ENCODE measurements around the gene ZNF628.

The ZNF628 gene

DNA sequence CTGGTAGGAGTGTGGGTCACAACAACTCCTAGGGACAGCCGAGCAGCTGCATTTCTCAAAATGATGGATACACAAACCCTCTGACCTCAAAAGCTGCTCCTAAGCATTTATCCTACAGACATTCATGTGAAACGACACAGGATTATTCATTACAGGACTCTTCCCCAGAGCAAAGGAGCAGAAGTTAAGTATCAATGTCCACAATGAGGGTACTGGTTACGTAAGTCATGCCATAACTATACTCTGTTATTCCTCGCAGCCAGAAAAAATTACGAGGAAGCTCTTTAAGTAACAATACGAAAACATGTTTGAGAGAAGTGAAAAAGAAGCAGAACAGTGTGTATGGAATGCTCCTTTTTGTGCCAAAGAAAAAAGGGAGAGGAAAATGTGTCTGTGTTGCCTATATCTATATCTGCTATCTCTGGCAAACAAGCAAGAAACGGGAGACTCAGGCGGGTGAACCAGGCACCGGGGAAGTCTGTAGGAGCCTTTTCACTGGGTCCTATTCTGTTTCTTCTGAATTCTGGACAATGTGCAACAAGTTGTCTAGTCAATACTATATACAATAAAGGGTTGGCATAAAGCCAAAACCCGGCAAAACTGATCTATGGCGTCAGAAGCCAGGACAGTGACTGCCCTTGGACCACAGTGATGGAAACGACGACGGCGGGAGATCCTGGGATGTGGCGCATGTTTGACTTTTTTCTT lies 16.3 kb upstream of the ZNF628 start:
- Histone ChIP-seq H3K9ac (ENCODE audit: low read depth, low read length) (no peak overlapping the region), H3K9me3 (ENCODE audit: control insufficient read depth, insufficient read depth, low read length) (no peaks in the 10 kb centered on the region), H3K4me1 (ENCODE audit: control insufficient read depth, insufficient read depth, low read length) (peaks cover 24% of the 10 kb centered on the region), H3K27me3 (ENCODE audit: control insufficient read depth, insufficient read depth, low read length) (no peaks in the 10 kb centered on the region), H3K27ac (ENCODE audit: low read depth, low read length) (no peak overlapping the region), H3K4me3 (ENCODE audit: low read depth, low read length) (peak overlapping the region; percentile 79), H3K36me3 (ENCODE audit: control insufficient read depth, insufficient read depth, low read length) (peaks cover 12% of the 10 kb centered on the region; the same call in 1 of the 2 replicates)

DNA sequence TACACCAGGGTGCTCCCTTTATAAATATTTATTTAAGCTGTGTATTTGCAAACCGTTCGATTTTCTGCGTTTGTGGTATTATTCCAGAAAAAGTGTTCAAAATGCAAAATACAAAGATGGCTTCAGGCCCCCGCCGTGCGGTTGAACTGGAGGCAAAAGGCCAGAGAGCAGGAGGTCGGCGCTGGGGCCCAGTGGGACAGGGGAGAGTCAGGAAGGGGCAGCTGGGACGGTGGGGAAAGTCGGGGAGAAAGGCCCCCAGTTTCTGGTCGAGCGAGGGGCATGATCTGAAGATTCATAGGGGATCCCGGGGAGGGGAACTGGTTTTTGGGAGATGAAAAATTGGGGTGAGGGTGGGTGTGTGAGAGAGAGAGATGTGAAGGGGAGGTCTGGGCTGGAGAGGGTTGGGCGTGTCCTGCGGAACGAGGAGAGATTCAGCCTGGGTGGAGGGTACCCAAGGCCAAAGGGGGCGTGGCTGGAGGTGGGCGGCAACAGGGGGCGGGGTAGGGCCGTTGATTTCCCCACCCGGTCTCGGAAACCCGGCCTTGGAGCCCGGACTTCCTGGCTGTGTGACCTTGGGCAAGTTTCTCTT lies 15.7 kb upstream of the ZNF628 start:
- peak overlapping the region; percentile 97 for H3K27ac ChIP-seq (ENCODE audit: low read depth, low read length)
- H3K4me3 ChIP-seq (ENCODE audit: low read depth, low read length): peak overlapping the region; percentile 79
- H3K9me3 ChIP-seq (ENCODE audit: control insufficient read depth, insufficient read depth, low read length): no peaks in the 10 kb centered on the region
- peaks cover 27% of the 10 kb centered on the region for H3K4me1 ChIP-seq (ENCODE audit: control insufficient read depth, insufficient read depth, low read length)
- 0 out of 2 replicates have a peak, but pooled peaks cover 7% of the 10 kb centered on the region for H3K36me3 ChIP-seq (ENCODE audit: control insufficient read depth, insufficient read depth, low read length)
- peak overlapping the region; percentile 87 for H3K9ac ChIP-seq (ENCODE audit: low read depth, low read length)
- no peaks in the 10 kb centered on the region for H3K27me3 ChIP-seq (ENCODE audit: control insufficient read depth, insufficient read depth, low read length)

DNA sequence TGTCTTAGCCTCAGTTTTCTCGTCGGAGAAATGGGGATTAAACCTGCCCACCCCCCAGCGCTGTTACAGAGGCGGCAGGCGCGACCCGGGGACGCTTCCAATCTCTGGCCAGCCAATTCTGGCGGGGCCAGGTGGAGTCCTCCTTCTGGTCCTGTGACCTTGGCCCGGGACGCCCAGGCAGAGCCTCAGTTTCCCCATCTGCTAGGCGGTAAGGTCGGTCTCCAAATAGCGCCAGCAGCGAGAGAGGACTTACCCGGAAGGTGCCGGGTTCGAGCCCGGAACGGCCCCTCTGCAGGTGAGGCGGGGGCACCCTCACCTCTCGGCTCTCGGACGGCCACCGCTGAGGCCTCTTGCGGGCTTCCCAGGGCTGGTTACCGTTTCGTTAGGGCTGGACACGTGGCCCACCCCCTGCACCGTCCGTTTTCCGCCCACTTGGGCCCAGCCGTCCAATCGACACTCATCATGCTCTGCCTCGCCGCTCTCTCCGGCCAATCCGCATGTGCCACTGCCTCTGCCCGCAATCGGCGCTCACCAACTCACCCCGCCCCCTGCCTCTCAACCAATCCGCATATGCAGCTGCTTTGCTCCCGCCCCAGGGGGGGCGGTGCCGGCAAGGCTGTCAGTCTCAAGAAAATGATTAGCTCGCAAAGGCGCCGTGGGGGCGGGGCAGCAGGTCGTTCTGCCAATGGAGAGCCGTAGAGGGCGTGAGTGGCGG lies 15.0 kb upstream of the ZNF628 start, which contains the start of gene ISOC2:
Gene ISOC2 (minus strand): TSS at position 384 of the 715 bp plus-strand sequence. CDS start 5,156 bp downstream, outside the sequence.
- Histone ChIP-seq H3K27ac (ENCODE audit: low read depth, low read length) (peak within 1 kb of the TSS; percentile 97), H3K27me3 (ENCODE audit: control insufficient read depth, insufficient read depth, low read length) (no peaks in the 10 kb centered on the region), H3K36me3 (ENCODE audit: control insufficient read depth, insufficient read depth, low read length) (0 out of 2 replicates have a peak, but pooled peaks cover 4% of the 10 kb centered on the region), H3K4me3 (ENCODE audit: low read depth, low read length) (peak within 1 kb of the TSS; percentile 79), H3K9ac (ENCODE audit: low read depth, low read length) (peak within 1 kb of the TSS; percentile 87), H3K4me1 (ENCODE audit: control insufficient read depth, insufficient read depth, low read length) (peaks cover 27% of the 10 kb centered on the region), H3K9me3 (ENCODE audit: control insufficient read depth, insufficient read depth, low read length) (no peaks in the 10 kb centered on the region)

DNA sequence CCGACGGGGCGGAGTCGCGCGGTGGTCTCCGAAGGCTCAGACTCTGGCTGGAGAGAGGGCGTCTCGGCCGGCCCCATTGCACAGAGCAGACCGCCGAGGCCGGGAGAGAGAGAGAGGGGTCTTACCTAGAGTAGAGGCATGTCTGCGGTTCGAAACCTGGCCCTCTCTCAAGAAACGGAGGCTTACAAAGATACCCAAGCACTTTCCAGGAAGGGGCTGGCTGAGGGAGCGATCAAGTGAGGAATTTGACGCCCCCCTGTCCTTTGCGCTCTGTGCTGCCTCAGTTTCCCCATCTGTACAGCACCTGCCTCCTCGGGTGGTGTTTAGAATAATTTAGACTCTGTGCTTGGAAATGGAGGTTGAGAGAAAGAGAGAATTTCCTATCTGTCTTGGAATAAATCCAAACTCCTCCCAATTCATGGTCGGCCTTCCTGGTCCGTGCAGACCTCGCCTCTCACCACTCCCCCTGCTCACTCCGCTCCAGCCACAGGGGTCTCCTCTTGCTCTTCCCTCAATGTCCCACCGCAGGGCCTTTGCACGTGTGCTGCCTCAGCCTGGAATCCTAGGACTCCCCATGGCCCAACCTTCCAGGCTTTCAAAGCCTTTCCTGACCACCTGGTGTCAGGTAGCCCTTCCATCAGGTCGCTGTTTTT lies 14.3 kb upstream of the ZNF628 start:
- peaks cover 27% of the 10 kb centered on the region for H3K4me1 ChIP-seq (ENCODE audit: control insufficient read depth, insufficient read depth, low read length)
- no peaks in the 10 kb centered on the region for H3K27me3 ChIP-seq (ENCODE audit: control insufficient read depth, insufficient read depth, low read length)
- peak overlapping the region; percentile 5 for H3K27ac ChIP-seq (ENCODE audit: low read depth, low read length)
- no peaks in the 10 kb centered on the region for H3K9me3 ChIP-seq (ENCODE audit: control insufficient read depth, insufficient read depth, low read length)
- H3K4me3 ChIP-seq (ENCODE audit: low read depth, low read length): peak overlapping the region; percentile 41; the same call in 1 of the 2 replicates
- no peaks in the 10 kb centered on the region for H3K36me3 ChIP-seq (ENCODE audit: control insufficient read depth, insufficient read depth, low read length)
- H3K9ac ChIP-seq (ENCODE audit: low read depth, low read length): no peak overlapping the region

DNA sequence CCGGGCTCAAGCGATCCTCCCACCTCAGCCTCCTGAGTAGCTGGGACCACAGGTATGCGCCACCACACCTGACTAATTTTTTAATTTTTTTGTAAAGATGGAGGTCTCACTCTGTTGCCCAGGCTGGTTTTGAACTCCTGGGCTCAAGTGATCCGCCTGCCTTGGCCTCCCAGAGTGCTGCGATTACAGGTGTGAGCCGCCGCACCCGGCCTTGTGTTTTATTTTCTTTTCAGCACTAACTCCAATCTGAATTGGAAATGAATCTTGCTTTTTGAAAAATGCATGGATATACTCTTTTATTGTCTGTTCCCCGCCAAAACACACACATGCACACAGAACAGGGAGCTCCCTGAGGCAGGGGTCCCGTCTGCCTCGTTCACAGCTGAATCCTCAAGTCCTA lies 13.7 kb upstream of the ZNF628 start:
- Histone ChIP-seq H3K27ac (ENCODE audit: low read depth, low read length) (no peak overlapping the region), H3K4me3 (ENCODE audit: low read depth, low read length) (no peak overlapping the region), H3K4me1 (ENCODE audit: control insufficient read depth, insufficient read depth, low read length) (peaks cover 27% of the 10 kb centered on the region), H3K9me3 (ENCODE audit: control insufficient read depth, insufficient read depth, low read length) (no peaks in the 10 kb centered on the region), H3K9ac (ENCODE audit: low read depth, low read length) (no peak overlapping the region), H3K36me3 (ENCODE audit: control insufficient read depth, insufficient read depth, low read length) (no peaks in the 10 kb centered on the region), H3K27me3 (ENCODE audit: control insufficient read depth, insufficient read depth, low read length) (no peaks in the 10 kb centered on the region)

DNA sequence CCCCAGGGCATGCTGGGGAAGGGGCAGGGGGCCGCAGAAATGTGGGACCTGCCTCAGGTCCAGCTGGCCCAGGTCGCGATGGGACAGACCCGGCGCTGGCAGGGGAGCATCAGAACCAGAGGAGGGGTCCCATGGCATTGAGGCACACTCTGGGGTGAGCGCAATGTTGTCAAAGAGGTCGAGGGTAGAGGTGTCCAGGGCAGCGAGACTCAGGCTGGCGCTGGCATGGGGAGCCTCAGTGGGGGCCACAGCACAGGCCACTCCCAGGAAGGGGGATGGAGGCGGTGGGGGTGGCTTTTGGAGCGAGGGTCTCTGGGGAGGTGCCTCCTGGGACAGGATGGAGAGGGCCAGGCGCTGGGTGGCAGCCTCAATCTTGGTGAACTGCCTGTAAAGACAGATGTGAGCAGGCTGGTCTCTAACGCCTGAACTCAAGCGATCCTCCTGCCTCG lies 12.8 kb upstream of the ZNF628 start:
- Histone ChIP-seq H3K36me3 (ENCODE audit: control insufficient read depth, insufficient read depth, low read length) (no peaks in the 10 kb centered on the region), H3K4me3 (ENCODE audit: low read depth, low read length) (no peak overlapping the region; the same call in 1 of the 2 replicates), H3K9ac (ENCODE audit: low read depth, low read length) (no peak overlapping the region), H3K4me1 (ENCODE audit: control insufficient read depth, insufficient read depth, low read length) (peaks cover 27% of the 10 kb centered on the region), H3K27me3 (ENCODE audit: control insufficient read depth, insufficient read depth, low read length) (no peaks in the 10 kb centered on the region), H3K27ac (ENCODE audit: low read depth, low read length) (no peak overlapping the region), H3K9me3 (ENCODE audit: control insufficient read depth, insufficient read depth, low read length) (no peaks in the 10 kb centered on the region)

DNA sequence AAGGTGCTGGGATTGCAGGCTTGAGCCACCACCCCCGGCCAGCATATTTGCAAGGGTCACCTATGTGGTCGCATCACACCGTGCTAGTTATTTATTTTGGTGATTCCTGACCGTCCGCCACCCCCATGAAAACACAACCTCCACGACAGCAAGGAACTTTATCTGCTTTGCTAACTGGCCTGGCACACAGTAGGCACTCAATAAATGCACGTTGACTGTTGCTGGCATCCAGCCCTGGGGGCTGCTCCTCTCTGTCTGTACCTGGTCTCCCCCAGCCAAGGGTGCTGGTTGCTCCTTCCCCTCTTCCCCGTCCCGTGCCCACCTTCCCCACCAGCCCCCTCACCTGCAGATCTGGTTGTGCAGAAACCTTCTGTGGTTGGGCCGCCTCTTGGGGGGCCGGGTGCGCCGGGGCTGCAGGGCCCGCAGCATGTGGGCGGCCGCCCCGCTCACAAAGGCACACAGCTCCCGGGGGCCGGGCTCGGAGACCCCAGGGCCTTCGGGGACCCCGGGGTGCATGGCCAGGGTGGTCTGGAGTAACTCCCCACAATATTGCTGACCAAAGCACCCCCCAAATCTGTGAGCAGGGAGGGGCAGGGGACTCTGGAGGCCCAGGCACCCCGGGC lies 12.3 kb upstream of the ZNF628 start:
- Histone ChIP-seq H3K27ac (ENCODE audit: low read depth, low read length) (peak overlapping the region; percentile 18), H3K4me1 (ENCODE audit: control insufficient read depth, insufficient read depth, low read length) (peaks cover 27% of the 10 kb centered on the region), H3K9me3 (ENCODE audit: control insufficient read depth, insufficient read depth, low read length) (no peaks in the 10 kb centered on the region), H3K27me3 (ENCODE audit: control insufficient read depth, insufficient read depth, low read length) (no peaks in the 10 kb centered on the region), H3K9ac (ENCODE audit: low read depth, low read length) (no peak overlapping the region), H3K4me3 (ENCODE audit: low read depth, low read length) (no peak overlapping the region; the same call in 1 of the 2 replicates), H3K36me3 (ENCODE audit: control insufficient read depth, insufficient read depth, low read length) (no peaks in the 10 kb centered on the region)

DNA sequence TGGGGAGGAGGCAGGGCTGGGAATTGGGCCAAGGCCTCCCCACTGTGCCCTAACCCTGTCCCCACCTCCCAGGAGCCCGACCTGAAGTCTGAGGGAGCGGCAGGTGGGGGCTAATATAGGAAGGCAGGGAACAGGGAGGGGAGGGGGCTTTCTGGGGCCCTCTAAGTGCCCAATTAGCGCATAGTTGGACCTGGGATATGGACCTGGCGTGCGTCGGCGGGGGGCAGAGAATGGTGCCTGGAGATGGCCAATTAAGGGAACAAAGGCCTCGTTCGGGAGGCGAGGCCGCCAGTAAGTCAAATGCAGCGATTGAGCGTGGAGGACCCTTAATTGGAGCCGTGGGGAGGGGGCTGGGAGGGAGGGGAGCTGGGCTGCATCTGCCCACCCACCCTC lies 11.8 kb upstream of the ZNF628 start, which contains the start of gene C19orf85:
Gene C19orf85 (minus strand): TSS at position 90 of the 393 bp plus-strand sequence. CDS start 197 bp downstream, outside the sequence.
- Histone ChIP-seq H3K9ac (ENCODE audit: low read depth, low read length) (no peak within 1 kb of the TSS), H3K9me3 (ENCODE audit: control insufficient read depth, insufficient read depth, low read length) (no peaks in the 10 kb centered on the region), H3K4me1 (ENCODE audit: control insufficient read depth, insufficient read depth, low read length) (peaks cover 26% of the 10 kb centered on the region), H3K4me3 (ENCODE audit: low read depth, low read length) (no peak within 1 kb of the TSS; the same call in 1 of the 2 replicates), H3K36me3 (ENCODE audit: control insufficient read depth, insufficient read depth, low read length) (no peaks in the 10 kb centered on the region), H3K27me3 (ENCODE audit: control insufficient read depth, insufficient read depth, low read length) (no peaks in the 10 kb centered on the region), H3K27ac (ENCODE audit: low read depth, low read length) (peak within 1 kb of the TSS; percentile 18)

DNA sequence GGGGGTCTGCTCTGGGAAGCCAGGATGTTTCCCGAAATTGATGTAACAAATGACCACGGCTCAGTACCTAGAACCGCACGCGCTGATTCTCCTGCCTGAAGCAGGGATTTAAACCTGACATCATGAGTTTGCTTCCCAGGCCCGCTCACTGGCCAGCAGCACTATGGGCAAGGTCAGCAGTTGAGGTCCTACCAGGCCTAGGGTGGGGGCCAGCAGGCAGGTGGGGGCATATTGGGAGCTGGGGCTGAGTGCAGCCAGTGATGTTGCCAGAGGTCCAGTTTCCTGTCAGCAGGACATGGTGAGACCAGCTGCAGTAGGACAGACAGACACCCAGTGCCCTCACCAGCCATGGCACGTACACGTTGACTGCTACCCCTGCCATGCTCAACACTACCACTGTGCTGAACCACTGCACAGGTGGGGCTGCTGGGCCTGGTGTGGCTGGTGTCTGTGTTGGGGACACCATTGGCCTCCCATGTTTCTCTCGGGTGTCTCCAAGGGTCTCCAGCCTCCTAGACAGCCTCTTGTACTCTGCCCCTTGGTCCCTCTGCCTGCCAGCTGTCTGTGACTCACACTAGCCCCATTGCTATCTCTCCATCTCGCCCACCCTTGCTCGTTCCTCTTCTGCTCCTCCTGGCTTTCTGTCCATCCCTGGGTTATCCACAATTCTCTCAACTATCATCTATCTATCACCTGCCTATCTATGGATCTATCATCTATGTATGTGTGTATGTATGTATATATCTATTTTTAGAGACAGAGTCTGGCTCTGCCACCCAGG lies 10.8 kb upstream of the ZNF628 start:
- no peaks in the 10 kb centered on the region for H3K9me3 ChIP-seq (ENCODE audit: control insufficient read depth, insufficient read depth, low read length)
- H3K4me1 ChIP-seq (ENCODE audit: control insufficient read depth, insufficient read depth, low read length): peaks cover 16% of the 10 kb centered on the region
- no peak overlapping the region for H3K9ac ChIP-seq (ENCODE audit: low read depth, low read length)
- no peak overlapping the region for H3K27ac ChIP-seq (ENCODE audit: low read depth, low read length)
- no peaks in the 10 kb centered on the region for H3K27me3 ChIP-seq (ENCODE audit: control insufficient read depth, insufficient read depth, low read length)
- no peak overlapping the region for H3K4me3 ChIP-seq (ENCODE audit: low read depth, low read length)
- no peaks in the 10 kb centered on the region for H3K36me3 ChIP-seq (ENCODE audit: control insufficient read depth, insufficient read depth, low read length)

DNA sequence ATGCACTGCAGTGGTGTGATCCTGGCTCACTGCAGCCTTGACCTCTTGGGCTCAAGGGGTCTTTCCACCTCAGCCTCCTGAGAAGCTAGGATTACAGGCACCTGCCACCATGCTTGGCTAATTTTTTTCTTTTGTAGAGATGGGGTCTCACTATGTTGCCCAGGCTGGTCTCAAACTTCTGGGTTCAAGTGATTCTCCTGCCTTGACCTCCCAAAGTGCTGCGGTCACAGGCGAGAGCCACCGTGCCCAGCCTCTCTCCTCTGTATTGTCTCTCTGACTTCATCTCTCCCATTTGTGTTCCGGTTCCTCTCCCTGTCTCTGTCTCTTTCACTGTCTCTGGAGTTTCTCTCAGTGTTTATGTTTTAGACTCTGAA lies 10.2 kb upstream of the ZNF628 start:
- Histone ChIP-seq H3K27me3 (ENCODE audit: control insufficient read depth, insufficient read depth, low read length) (no peaks in the 10 kb centered on the region), H3K36me3 (ENCODE audit: control insufficient read depth, insufficient read depth, low read length) (no peaks in the 10 kb centered on the region), H3K27ac (ENCODE audit: low read depth, low read length) (no peak overlapping the region), H3K4me1 (ENCODE audit: control insufficient read depth, insufficient read depth, low read length) (peaks cover 14% of the 10 kb centered on the region), H3K4me3 (ENCODE audit: low read depth, low read length) (no peak overlapping the region), H3K9me3 (ENCODE audit: control insufficient read depth, insufficient read depth, low read length) (no peaks in the 10 kb centered on the region), H3K9ac (ENCODE audit: low read depth, low read length) (no peak overlapping the region)

Measured in HUES48 (cell line).